ENCODE measurements around the gene CEP83. TPM values are rescaled to one million over a fixed set of nuclear protein-coding genes. Genes with fewer than 3 reads are reported as not detected.
"Not testable (repeated sequence)": the region's sequence is repeated elsewhere in the genome, so short reads cannot be mapped to it uniquely, and the experiment has no call there.

CEP83 gene
- total and polyA plus RNA-seq, 12 donors, result 4.2 to 20.5 (median 10.2) TPM

DNA sequence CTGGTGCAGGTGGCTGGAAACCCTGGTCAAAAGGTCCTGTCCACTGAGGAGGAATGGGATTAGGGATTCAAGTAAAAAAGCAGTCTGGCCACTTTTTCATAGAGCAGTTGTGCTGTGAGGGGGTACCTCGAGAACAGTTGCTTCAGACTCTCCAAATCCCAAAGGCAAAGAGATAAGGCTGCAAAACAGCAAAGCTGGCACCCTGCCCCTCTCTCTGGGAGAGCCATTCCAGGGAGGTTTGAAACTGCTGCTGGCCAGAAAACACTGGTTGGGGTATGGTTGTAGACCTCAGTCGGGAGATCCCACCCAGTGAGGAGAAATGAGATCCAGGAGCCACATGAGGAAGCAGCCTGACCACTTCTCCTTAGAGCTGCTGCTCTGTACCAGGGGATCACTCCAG is 137.3 kb downstream of the CEP83 start:
- intact Hi-C loops (cut with DNase I), result loop anchor here in 2 of 10 donors (10.0 kb wide), 1 partner anchor 212 kb away; no protein-coding TSS in a partner anchor

GRCh38 chr12:94320109-94320508 is 139.6 kb downstream of the CEP83 start:
- Histone ChIP-seq H3K4me1 (peaks cover 0 to 4% (median 0%) of the 10 kb centered on the region in 9 donors), H3K27ac (no peak overlapping the region)
- intact Hi-C loops (cut with DNase I), result loop anchor here in 2 of 10 donors (10.0 kb wide), 1 partner anchor 215 kb away; no protein-coding TSS in a partner anchor

More for the DNA sequence above, 137.3 kb downstream of the CEP83 start:
- Histone ChIP-seq H3K27ac (no peak overlapping the region), H3K4me3 (no peak overlapping the region), H3K27me3 (no peaks in the 10 kb centered on the region), H3K9me3 (peaks cover 0 to 37% (median 10%) of the 10 kb centered on the region in 11 donors), H3K4me1 (peaks cover 0 to 4% (median 0%) of the 10 kb centered on the region in 9 donors), H3K36me3 (peaks cover 0 to 61% (median 18%) of the 10 kb centered on the region in 9 donors)
- peak in 1 of 8 donors; percentile 30 for ATAC-seq
- WGBS, 2 donors, result 69% methylated on average over 2 of the region's 2 CpGs
- DNase-seq, result no peak
- TF ChIP-seq, protein P1, sequence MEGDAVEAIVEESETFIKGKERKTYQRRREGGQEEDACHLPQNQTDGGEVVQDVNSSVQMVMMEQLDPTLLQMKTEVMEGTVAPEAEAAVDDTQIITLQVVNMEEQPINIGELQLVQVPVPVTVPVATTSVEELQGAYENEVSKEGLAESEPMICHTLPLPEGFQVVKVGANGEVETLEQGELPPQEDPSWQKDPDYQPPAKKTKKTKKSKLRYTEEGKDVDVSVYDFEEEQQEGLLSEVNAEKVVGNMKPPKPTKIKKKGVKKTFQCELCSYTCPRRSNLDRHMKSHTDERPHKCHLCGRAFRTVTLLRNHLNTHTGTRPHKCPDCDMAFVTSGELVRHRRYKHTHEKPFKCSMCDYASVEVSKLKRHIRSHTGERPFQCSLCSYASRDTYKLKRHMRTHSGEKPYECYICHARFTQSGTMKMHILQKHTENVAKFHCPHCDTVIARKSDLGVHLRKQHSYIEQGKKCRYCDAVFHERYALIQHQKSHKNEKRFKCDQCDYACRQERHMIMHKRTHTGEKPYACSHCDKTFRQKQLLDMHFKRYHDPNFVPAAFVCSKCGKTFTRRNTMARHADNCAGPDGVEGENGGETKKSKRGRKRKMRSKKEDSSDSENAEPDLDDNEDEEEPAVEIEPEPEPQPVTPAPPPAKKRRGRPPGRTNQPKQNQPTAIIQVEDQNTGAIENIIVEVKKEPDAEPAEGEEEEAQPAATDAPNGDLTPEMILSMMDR (IDR thresholded peaks at IDR 0.05), result no peak

GRCh38 chr12:94318181-94318580 is 141.5 kb downstream of the CEP83 start:
- Histone ChIP-seq H3K27ac (no peak overlapping the region), H3K36me3 (peaks cover 0 to 33% (median 14%) of the 10 kb centered on the region in 9 donors), H3K27me3 (no peaks in the 10 kb centered on the region), H3K4me1 (peaks cover 0 to 4% (median 0%) of the 10 kb centered on the region in 9 donors), H3K9me3 (peaks cover 0 to 46% (median 10%) of the 10 kb centered on the region in 11 donors), H3K4me3 (no peak overlapping the region)
- DNase-seq, result no peak
- TF ChIP-seq, protein P1 (IDR thresholded peaks at IDR 0.05), result no peak
- intact Hi-C loops (cut with DNase I), result no loop called here
- no peak for ATAC-seq
- WGBS, 2 donors, result 42 to 73% methylated on average over 1 of the region's 1 CpG

More at GRCh38 chr12:94320109-94320508, 139.6 kb downstream of the CEP83 start:
- ATAC-seq, result no peak
- TF ChIP-seq, protein P1 (IDR thresholded peaks at IDR 0.05), result no peak
- no peak overlapping the region for H3K4me3 ChIP-seq
- no peak for DNase-seq
- H3K9me3 ChIP-seq, result peaks cover 0 to 46% (median 10%) of the 10 kb centered on the region in 11 donors
- H3K27me3 ChIP-seq, result no peaks in the 10 kb centered on the region
- peaks cover 0 to 51% (median 18%) of the 10 kb centered on the region in 9 donors for H3K36me3 ChIP-seq

GRCh38 chr12:94316600-94316999 is 143.1 kb downstream of the CEP83 start:
- DNase-seq; intact Hi-C loops (cut with DNase I); ATAC-seq; H3K27me3 ChIP-seq; H3K4me1 ChIP-seq; H3K4me3 ChIP-seq; H3K27ac ChIP-seq: not testable (repeated sequence)
- WGBS, 2 donors, result 96 to 97% methylated on average over 2 of the region's 2 CpGs
- Histone ChIP-seq H3K36me3 (peaks cover 0 to 31% (median 4%) of the 10 kb centered on the region in 9 donors), H3K9me3 (peaks cover 0 to 45% (median 10%) of the 10 kb centered on the region in 11 donors)

GRCh38 chr12:94312378-94312777 is 147.3 kb downstream of the CEP83 start:
- H3K9me3 ChIP-seq, result peaks cover 0 to 18% (median 0%) of the 10 kb centered on the region in 11 donors
- H3K27ac ChIP-seq, result no peak overlapping the region
- no peaks in the 10 kb centered on the region for H3K4me1 ChIP-seq
- H3K27me3 ChIP-seq, result no peaks in the 10 kb centered on the region
- intact Hi-C loops (cut with DNase I), result no loop called here
- ATAC-seq (no peak), DNase-seq (no peak)
- no peak overlapping the region for H3K4me3 ChIP-seq
- WGBS, 2 donors, result 97 to 99% methylated on average over 1 of the region's 1 CpG
- peaks cover 0 to 45% (median 0%) of the 10 kb centered on the region in 9 donors for H3K36me3 ChIP-seq
- TF ChIP-seq, protein P1 (IDR thresholded peaks at IDR 0.05), result no peak

Data from heart right ventricle (tissue), 16 donors.